Thyroid gland (tissue), 4 donors: ENCODE results near the gene TMEM167B. TPM values are rescaled to one million over a fixed set of nuclear protein-coding genes. Genes with fewer than 3 reads are reported as not detected.

Source experiments
- DNase-seq, 2 donors: peaks; one replicate each; pipeline ENCODE4 v3.0.0-alpha.2; 2019
- H3K27ac ChIP-seq, 3 donors: fragments of 200-600 bp; sonication (generic); 1 replicate in 2 of 3; 2 replicates in 1 of 3; pipeline ENCODE4 v1.5.1; 2016 to 2019; ENCODE audit warnings: mild to moderate bottlenecking in 1 of 3, moderate library complexity in 1 of 3
- H3K27me3 ChIP-seq: fragments of 200-600 bp; sonication (generic); one replicate; pipeline ENCODE4 v1.5.1; 2019
- H3K36me3 ChIP-seq, 2 donors: fragments of 200-600 bp; sonication (generic); one replicate each; pipeline ENCODE4 v1.5.1; 2016 to 2019
- H3K4me1 ChIP-seq, 2 donors: fragments of 200-600 bp; sonication (generic); one replicate each; pipeline ENCODE4 v1.5.1; 2017 to 2019
- H3K4me3 ChIP-seq, 3 donors: fragments of 200-600 bp; sonication (generic); replicated peaks in 1 of 3; 1 replicate in 2 of 3; 2 replicates in 1 of 3; pipeline ENCODE4 v1.5.1; 2016; ENCODE audit warnings: mild to moderate bottlenecking in 1 of 3
- H3K9me3 ChIP-seq: fragments of 200-600 bp; sonication (generic); one replicate; pipeline ENCODE4 v1.5.1; 2017
- CTCF ChIP-seq, 6 experiments: fragments of 200-600 bp in 3 of 6; fragments of 450-650 bp in 3 of 6; sonication (generic) in 3 of 6; IDR thresholded peaks; one replicate each; pipeline ENCODE4 v1.5.1; 2016 to 2019; ENCODE audit warnings: antibody characterized with exemption in 6 of 6, mild to moderate bottlenecking in 2 of 6, inconsistent platforms in 1 of 6, moderate library complexity in 1 of 6
- POLR2A ChIP-seq, 2 donors: fragments of 450-650 bp; IDR thresholded peaks; one replicate each; pipeline ENCODE4 v1.6.1; 2017; ENCODE audit warnings: antibody characterized with exemption in 2 of 2, mild to moderate bottlenecking in 2 of 2, moderate library complexity in 1 of 2
- WGBS, 2 donors: methylation state at CpG; one replicate each; pipeline ENCODE4 v1.1.5; 2017; 5-methylcytosine and 5-hydroxymethylcytosine counted together
- intact Hi-C: fragments of 100-400 bp; cut with DNase I; formaldehyde crosslinking; loops from one replicate; pipeline ENCODE4 v1.15.1; 2023
- total RNA-seq, 4 donors: library from RNA; depleted of rRNA; stranded (reverse); fragments of >200 nt; gene quantifications; one replicate each; pipeline ENCODE4 v1.2.3, GENCODE V29; 2016

TMEM167B gene
- total RNA-seq, 4 donors from 2014 or later, result 36.5 to 46.5 (median 39.2) TPM

DNA sequence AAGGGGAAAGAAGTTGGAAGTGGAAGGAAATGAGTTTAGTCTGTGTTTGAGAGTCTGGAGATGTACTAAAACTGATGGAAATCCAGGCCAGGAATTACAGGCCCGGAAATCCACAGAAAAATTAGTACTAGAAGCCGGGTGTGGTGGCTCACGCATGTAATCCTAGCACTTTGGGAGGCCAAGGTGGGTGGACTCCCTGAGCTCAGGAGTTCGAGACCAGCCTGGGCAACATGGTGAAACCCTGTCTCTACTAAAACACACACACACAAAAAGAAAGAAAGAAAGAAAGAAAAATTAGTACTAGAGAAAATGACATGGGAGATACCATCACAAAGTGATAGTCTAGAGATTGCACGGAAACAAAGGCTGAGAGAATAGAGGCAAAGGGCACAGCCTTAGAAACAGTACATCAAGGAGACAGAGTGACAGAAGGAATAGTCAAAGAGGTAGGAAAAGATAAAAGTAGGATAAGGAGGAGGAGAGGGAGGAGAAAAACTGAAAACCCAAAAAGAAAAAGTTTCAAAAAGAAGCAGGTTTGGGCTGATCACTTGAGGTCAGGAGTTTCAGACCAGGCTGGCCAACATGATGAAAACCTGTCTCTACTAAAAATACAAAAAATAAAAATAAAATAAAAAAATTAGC is 10.0 kb upstream of the TMEM167B start:
- Histone ChIP-seq H3K9me3 (no peaks in the 10 kb centered on the region), H3K36me3 (no peaks in the 10 kb centered on the region), H3K4me1 (no peaks in the 10 kb centered on the region), H3K27me3 (no peaks in the 10 kb centered on the region), H3K4me3 (no peak overlapping the region), H3K27ac (peak overlapping the region; percentile 9 to 45 (median 42))
- intact Hi-C loops, result no loop called here
- WGBS, 2 donors, result 77 to 88% methylated on average over 5 of the region's 5 CpGs
- TF ChIP-seq CTCF (IDR thresholded peaks at IDR 0.05) (no peak), POLR2A (IDR thresholded peaks at IDR 0.05) (no peak)
- DNase-seq, result no peak

- no peak for DNase-seq
- Histone ChIP-seq H3K9me3 (no peaks in the 10 kb centered on the region), H3K27me3 (no peaks in the 10 kb centered on the region), H3K27ac (no peak overlapping the region), H3K4me3 (no peak overlapping the region), H3K4me1 (no peaks in the 10 kb centered on the region), H3K36me3 (no peaks in the 10 kb centered on the region)
- 86 to 88% methylated on average over 3 of the region's 3 CpGs for WGBS, 2 donors
- no peak for TF ChIP-seq CTCF (IDR thresholded peaks at IDR 0.05)
- TF ChIP-seq POLR2A (IDR thresholded peaks at IDR 0.05), result no peak
- intact Hi-C loops, result no loop called here
Observed at GRCh38 chr1:109083501-109083900, 7.1 kb upstream of the TMEM167B start.

DNA sequence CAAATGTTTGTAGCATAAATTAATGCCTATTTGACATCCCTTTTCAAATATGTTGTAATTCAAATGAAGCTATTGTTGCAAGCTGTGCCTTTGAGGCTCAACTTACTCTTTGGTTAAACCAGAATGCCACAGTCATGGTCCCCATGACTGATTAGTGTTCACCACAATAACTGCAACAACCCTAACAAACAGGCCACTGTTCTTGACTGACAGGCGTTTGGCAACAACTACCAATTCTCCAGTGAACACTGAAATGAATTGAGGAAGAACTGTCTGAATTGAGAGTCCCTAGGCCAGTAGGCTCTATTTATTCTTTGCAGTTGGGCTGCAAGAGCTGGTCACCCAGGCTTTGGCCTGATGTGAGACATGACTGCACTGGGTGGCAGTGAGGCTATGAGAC is 6.6 kb upstream of the TMEM167B start:
- intact Hi-C loops, result no loop called here
- no peak for DNase-seq
- no peaks in the 10 kb centered on the region for H3K4me1 ChIP-seq
- no peaks in the 10 kb centered on the region for H3K9me3 ChIP-seq
- 60 to 72% methylated on average over 1 of the region's 1 CpG for WGBS, 2 donors
- no peak overlapping the region for H3K27ac ChIP-seq
- no peak overlapping the region for H3K4me3 ChIP-seq
- H3K27me3 ChIP-seq, result no peaks in the 10 kb centered on the region
- TF ChIP-seq CTCF (IDR thresholded peaks at IDR 0.05) (no peak), POLR2A (IDR thresholded peaks at IDR 0.05) (no peak)
- H3K36me3 ChIP-seq, result no peaks in the 10 kb centered on the region

DNA sequence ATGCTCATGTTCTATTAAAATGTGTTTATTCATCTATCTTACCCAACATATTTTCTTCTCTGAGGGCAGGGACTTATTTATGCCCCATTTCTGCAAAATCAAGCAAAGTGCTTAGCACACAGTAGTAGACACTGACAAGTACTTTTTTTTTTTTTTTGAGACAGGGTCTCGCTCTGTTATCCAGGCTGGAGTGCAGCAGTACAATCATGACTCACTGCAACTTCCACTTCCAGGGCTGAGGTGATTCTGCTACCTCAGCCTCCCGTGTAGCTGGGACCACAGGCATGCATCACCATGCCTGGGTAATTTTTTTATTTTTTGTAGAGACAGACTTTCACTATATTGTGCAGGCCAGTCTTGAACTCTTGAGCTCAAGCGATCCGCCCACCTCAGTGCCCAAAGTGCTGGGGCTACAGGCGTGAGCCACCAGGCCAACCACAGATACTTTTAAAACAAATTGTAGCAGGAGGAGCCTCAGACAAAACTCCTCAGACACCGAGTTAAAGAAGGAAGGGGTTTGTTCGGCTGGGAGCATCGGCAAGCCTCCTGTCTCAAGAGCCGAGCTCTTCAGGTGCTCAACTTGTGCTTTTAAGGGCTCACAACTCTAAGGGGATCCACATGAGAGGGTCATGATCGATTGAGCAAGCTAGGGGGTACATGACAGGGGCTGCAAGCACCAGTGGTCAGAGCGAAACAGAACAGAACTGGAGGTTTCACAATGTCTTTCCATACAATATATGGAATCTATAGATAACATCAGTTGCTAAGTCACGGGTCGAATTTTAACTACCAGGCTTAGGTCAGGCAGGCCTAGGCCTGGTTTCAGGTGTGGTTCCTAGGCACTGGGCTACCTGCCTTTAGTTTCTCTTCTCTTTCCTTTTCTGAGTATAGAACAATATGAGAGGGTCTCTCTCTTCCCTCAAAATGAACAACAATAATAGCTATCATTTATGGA is 5.7 kb upstream of the TMEM167B start:
- Histone ChIP-seq H3K4me1 (peaks cover 0 to 5% of the 10 kb centered on the region in 2 donors), H3K27ac (no peak overlapping the region), H3K4me3 (no peak overlapping the region), H3K36me3 (no peaks in the 10 kb centered on the region), H3K27me3 (no peaks in the 10 kb centered on the region), H3K9me3 (no peaks in the 10 kb centered on the region)
- intact Hi-C loops, result no loop called here
- no peak for DNase-seq
- TF ChIP-seq CTCF (IDR thresholded peaks at IDR 0.05) (no peak), POLR2A (IDR thresholded peaks at IDR 0.05) (no peak)
- 73 to 74% methylated on average over 13 of the region's 13 CpGs for WGBS, 2 donors
